Left lung (tissue), 10 donors: ENCODE measurements around the gene CROCC2. TPM values are rescaled to one million over a fixed set of nuclear protein-coding genes. Genes with fewer than 3 reads are reported as not detected.
A peak's percentile ranks its signal among the peaks of the same experiment; 100 is the strongest.

Experiments
- ATAC-seq: fragments of 200-7000 bp; cut with Tn5 transposase; one replicate; pipeline ENCODE4 v1.9.1; 2020; ENCODE audit warnings: moderate library complexity
- DNase-seq, 4 donors: peaks; one replicate each; pipeline ENCODE4 v3.0.0-alpha.2; 2013 to 2020
- H3K27ac ChIP-seq, 2 donors: fragments of 200-600 bp; sonication (generic) in 1 of 2; one replicate each; pipeline versions ENCODE4 v1.5.0 to v1.8.0; 2020 to 2021
- H3K27me3 ChIP-seq, 2 donors: fragments of 200-600 bp; sonication (generic) in 1 of 2; one replicate each; pipeline versions ENCODE4 v1.5.0 to v1.8.0; 2020 to 2021
- H3K36me3 ChIP-seq, 2 donors: fragments of 200-600 bp; sonication (generic) in 1 of 2; one replicate each; pipeline versions ENCODE4 v1.5.0 to v1.8.0; 2020 to 2021
- H3K4me1 ChIP-seq, 2 donors: fragments of 200-600 bp; one replicate each; pipeline ENCODE4 v1.8.0; 2021
- H3K4me3 ChIP-seq, 2 donors: fragments of 200-600 bp; sonication (generic) in 1 of 2; one replicate each; pipeline versions ENCODE4 v1.5.0 to v1.8.0; 2020 to 2021; ENCODE audit warnings: mild to moderate bottlenecking in 1 of 2
- H3K9me3 ChIP-seq, 2 donors: fragments of 200-600 bp; sonication (generic) in 1 of 2; one replicate each; pipeline versions ENCODE4 v1.5.0 to v1.8.0; 2020 to 2021
- CTCF ChIP-seq, 2 donors: fragments of 200-600 bp; sonication (generic) in 1 of 2; IDR thresholded peaks; one replicate each; pipeline versions ENCODE4 v1.5.0 to v1.8.0; 2021; ENCODE audit warnings: antibody characterized with exemption in 2 of 2
- intact Hi-C, 2 donors: fragments of 100-400 bp; cut with DNase I; formaldehyde crosslinking; loops; one replicate each; pipeline versions ENCODE4 v1.11.2 to v1.14.2; 2022
- polyA plus RNA-seq, 6 donors: library from polyadenylated mRNA; unstranded; fragments of 120-200 nt; gene quantifications; one replicate each; pipeline ENCODE4 v1.2.1, GENCODE V29; 2013; ENCODE audit not compliant: insufficient read length in 6 of 6
- total RNA-seq, 2 donors: library from RNA; stranded (reverse); fragmentation: NEBNext Ultra II Directional; extraction: Animal tissue kit (Norgen Biotek cat#: 25700); gene quantifications; one replicate each; pipeline ENCODE4 v1.2.1, GENCODE V29; 2021
- donor health status: DM: no; HTN: yes; CAD: no.
- donor health status: DM: no; HTN: no; CAD: no.

The CROCC2 gene
- total and polyA plus RNA-seq, 8 donors: 0.32 to 4.4 (median 2.3) TPM

- ATAC-seq (no peak), DNase-seq (peak in 2 of 4 donors; percentile 27 to 53)
- Histone ChIP-seq H3K9me3 (no peaks in the 10 kb centered on the region), H3K36me3 (no peaks in the 10 kb centered on the region), H3K4me3 (no peak overlapping the region), H3K4me1 (no peaks in the 10 kb centered on the region), H3K27me3 (no peaks in the 10 kb centered on the region), H3K27ac (no peak overlapping the region)
- TF ChIP-seq CTCF (IDR thresholded peaks at IDR 0.05): no peak
- intact Hi-C loops: no loop called here
Observed at GRCh38 chr2:240929364-240930095, 23.4 kb downstream of the CROCC2 start.

GRCh38 chr2:240930096-240930630 is 24.0 kb downstream of the CROCC2 start:
- Histone ChIP-seq H3K9me3 (no peaks in the 10 kb centered on the region), H3K27me3 (no peaks in the 10 kb centered on the region), H3K4me1 (no peaks in the 10 kb centered on the region), H3K27ac (no peak overlapping the region), H3K4me3 (no peak overlapping the region), H3K36me3 (no peaks in the 10 kb centered on the region)
- intact Hi-C loops: no loop called here
- peak in 2 of 4 donors; percentile 28 to 78 for DNase-seq
- no peak for ATAC-seq
- no peak for TF ChIP-seq CTCF (IDR thresholded peaks at IDR 0.05)

- Histone ChIP-seq H3K27me3 (no peaks in the 10 kb centered on the region), H3K27ac (no peak overlapping the region), H3K4me1 (no peaks in the 10 kb centered on the region), H3K9me3 (no peaks in the 10 kb centered on the region), H3K36me3 (no peaks in the 10 kb centered on the region), H3K4me3 (no peak overlapping the region)
- no peak for TF ChIP-seq CTCF (IDR thresholded peaks at IDR 0.05)
- peak in 2 of 4 donors; percentile 29 to 73 for DNase-seq
- no peak for ATAC-seq
- intact Hi-C loops: no loop called here
Observed at GRCh38 chr2:240930631-240931318, 24.6 kb downstream of the CROCC2 start.

GRCh38 chr2:240931319-240931949 is 25.3 kb downstream of the CROCC2 start:
- intact Hi-C loops: no loop called here
- TF ChIP-seq CTCF (IDR thresholded peaks at IDR 0.05): no peak
- no peaks in the 10 kb centered on the region for H3K9me3 ChIP-seq

More at GRCh38 chr2:240931319-240931949, 25.3 kb downstream of the CROCC2 start:
- no peaks in the 10 kb centered on the region for H3K27me3 ChIP-seq
- peak in 2 of 4 donors; percentile 27 to 61 for DNase-seq
- H3K4me3 ChIP-seq: no peak overlapping the region
- no peak overlapping the region for H3K27ac ChIP-seq
- H3K36me3 ChIP-seq: no peaks in the 10 kb centered on the region
- H3K4me1 ChIP-seq: no peaks in the 10 kb centered on the region
- ATAC-seq: no peak
